Mammary epithelial cell (primary cell): ENCODE data around the gene PLAAT4.

Experiments used
- EZH2 ChIP-seq: IDR thresholded peaks from 2 replicates; pipeline ENCODE4 v1.6.1; 2012; ENCODE audit warnings: low read length, inconsistent platforms, borderline replicate concordance
- TF ChIP-seq, protein P1 (sequence below), 2 donors: IDR thresholded peaks in 1 of 2; conservative IDR thresholded peaks in 1 of 2; 2 replicates each; pipeline ENCODE4 v1.5.1; 2011 to 2012; ENCODE audit warnings: inconsistent platforms in 2 of 2, low read length in 2 of 2, mild to moderate bottlenecking in 2 of 2, control low read depth in 1 of 2, low read depth in 1 of 2; ENCODE audit not compliant: insufficient read depth in 1 of 2; ENCODE audit errors: extremely low read depth in 1 of 2

GRCh38 chr11:63527667-63528066 is 8.9 kb upstream of the PLAAT4 start:
- TF ChIP-seq, protein P1, sequence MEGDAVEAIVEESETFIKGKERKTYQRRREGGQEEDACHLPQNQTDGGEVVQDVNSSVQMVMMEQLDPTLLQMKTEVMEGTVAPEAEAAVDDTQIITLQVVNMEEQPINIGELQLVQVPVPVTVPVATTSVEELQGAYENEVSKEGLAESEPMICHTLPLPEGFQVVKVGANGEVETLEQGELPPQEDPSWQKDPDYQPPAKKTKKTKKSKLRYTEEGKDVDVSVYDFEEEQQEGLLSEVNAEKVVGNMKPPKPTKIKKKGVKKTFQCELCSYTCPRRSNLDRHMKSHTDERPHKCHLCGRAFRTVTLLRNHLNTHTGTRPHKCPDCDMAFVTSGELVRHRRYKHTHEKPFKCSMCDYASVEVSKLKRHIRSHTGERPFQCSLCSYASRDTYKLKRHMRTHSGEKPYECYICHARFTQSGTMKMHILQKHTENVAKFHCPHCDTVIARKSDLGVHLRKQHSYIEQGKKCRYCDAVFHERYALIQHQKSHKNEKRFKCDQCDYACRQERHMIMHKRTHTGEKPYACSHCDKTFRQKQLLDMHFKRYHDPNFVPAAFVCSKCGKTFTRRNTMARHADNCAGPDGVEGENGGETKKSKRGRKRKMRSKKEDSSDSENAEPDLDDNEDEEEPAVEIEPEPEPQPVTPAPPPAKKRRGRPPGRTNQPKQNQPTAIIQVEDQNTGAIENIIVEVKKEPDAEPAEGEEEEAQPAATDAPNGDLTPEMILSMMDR (conservative IDR thresholded peaks at IDR 0.05 in 1 of 2, IDR thresholded peaks at IDR 0.05 in 1 of 2; ENCODE audit: extremely low read depth in 1 of 2, insufficient read depth in 1 of 2, low read depth in 1 of 2, low read length in 2 of 2) = no peak
- TF ChIP-seq EZH2 = no peak
